ENCODE measurements around the gene TTC34. TPM values are rescaled to one million over a fixed set of nuclear protein-coding genes. Genes with fewer than 3 reads are reported as not detected.

TTC34 gene
- total RNA-seq, 1 experiment from 2014 or later = 0.61 TPM

- ChIA-PET POLR2A (no interaction called here), CTCF (interaction anchor here (0.6 to 0.9 kb wide), 2 partner anchors 39 to 1003 kb away, joined by 3 to 4 read pairs; no protein-coding TSS in a partner anchor)
- ATAC-seq (no peak), DNase-seq (ENCODE audit: low spot score) (no peak)
- TF ChIP-seq, protein P1, sequence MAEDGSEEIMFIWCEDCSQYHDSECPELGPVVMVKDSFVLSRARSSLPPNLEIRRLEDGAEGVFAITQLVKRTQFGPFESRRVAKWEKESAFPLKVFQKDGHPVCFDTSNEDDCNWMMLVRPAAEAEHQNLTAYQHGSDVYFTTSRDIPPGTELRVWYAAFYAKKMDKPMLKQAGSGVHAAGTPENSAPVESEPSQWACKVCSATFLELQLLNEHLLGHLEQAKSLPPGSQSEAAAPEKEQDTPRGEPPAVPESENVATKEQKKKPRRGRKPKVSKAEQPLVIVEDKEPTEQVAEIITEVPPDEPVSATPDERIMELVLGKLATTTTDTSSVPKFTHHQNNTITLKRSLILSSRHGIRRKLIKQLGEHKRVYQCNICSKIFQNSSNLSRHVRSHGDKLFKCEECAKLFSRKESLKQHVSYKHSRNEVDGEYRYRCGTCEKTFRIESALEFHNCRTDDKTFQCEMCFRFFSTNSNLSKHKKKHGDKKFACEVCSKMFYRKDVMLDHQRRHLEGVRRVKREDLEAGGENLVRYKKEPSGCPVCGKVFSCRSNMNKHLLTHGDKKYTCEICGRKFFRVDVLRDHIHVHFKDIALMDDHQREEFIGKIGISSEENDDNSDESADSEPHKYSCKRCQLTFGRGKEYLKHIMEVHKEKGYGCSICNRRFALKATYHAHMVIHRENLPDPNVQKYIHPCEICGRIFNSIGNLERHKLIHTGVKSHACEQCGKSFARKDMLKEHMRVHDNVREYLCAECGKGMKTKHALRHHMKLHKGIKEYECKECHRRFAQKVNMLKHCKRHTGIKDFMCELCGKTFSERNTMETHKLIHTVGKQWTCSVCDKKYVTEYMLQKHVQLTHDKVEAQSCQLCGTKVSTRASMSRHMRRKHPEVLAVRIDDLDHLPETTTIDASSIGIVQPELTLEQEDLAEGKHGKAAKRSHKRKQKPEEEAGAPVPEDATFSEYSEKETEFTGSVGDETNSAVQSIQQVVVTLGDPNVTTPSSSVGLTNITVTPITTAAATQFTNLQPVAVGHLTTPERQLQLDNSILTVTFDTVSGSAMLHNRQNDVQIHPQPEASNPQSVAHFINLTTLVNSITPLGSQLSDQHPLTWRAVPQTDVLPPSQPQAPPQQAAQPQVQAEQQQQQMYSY (CRISPR knock-in tag; IDR thresholded peaks at IDR 0.05) = no peak
- no peak for TF ChIP-seq ZNF396 (CRISPR knock-in tag; IDR thresholded peaks at IDR 0.05; ENCODE audit: borderline replicate concordance)
- TF ChIP-seq SMAD3 (CRISPR knock-in tag; IDR thresholded peaks at IDR 0.05; ENCODE audit: borderline replicate concordance) = no peak
- no peak for TF ChIP-seq NFE2L1 (CRISPR knock-in tag; IDR thresholded peaks at IDR 0.05)
- no peak for TF ChIP-seq NFATC4 (CRISPR knock-in tag; IDR thresholded peaks at IDR 0.05)
- no peak for TF ChIP-seq ZNF425 (CRISPR knock-in tag; conservative IDR thresholded peaks at IDR 0.05)
- TF ChIP-seq TCF7 (CRISPR knock-in tag; IDR thresholded peaks at IDR 0.05; ENCODE audit: low read depth) = no peak
- TF ChIP-seq, protein P2, sequence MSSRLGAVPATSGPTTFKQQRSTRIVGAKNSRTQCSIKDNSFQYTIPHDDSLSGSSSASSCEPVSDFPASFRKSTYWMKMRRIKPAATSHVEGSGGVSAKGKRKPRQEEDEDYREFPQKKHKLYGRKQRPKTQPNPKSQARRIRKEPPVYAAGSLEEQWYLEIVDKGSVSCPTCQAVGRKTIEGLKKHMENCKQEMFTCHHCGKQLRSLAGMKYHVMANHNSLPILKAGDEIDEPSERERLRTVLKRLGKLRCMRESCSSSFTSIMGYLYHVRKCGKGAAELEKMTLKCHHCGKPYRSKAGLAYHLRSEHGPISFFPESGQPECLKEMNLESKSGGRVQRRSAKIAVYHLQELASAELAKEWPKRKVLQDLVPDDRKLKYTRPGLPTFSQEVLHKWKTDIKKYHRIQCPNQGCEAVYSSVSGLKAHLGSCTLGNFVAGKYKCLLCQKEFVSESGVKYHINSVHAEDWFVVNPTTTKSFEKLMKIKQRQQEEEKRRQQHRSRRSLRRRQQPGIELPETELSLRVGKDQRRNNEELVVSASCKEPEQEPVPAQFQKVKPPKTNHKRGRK (CRISPR knock-in tag; IDR thresholded peaks at IDR 0.05; ENCODE audit: borderline replicate concordance) = no peak
- TF ChIP-seq HMGA2 (CRISPR knock-in tag; IDR thresholded peaks at IDR 0.05) = no peak
- no peak for TF ChIP-seq ZNF423 (CRISPR knock-in tag; IDR thresholded peaks at IDR 0.05)
- TF ChIP-seq CREM (CRISPR knock-in tag; IDR thresholded peaks at IDR 0.05) = no peak
- TF ChIP-seq SP1 (CRISPR knock-in tag; conservative IDR thresholded peaks at IDR 0.05) = no peak
- TF ChIP-seq TEAD4 (CRISPR knock-in tag; IDR thresholded peaks at IDR 0.05) = no peak
- no peak for TF ChIP-seq JUN (CRISPR knock-in tag; IDR thresholded peaks at IDR 0.05)
- no peak for TF ChIP-seq E2F4 (CRISPR knock-in tag; IDR thresholded peaks at IDR 0.05; ENCODE audit: borderline replicate concordance, low read depth)
- TF ChIP-seq ATF2 (CRISPR knock-in tag; IDR thresholded peaks at IDR 0.05; ENCODE audit: borderline replicate concordance, low read depth) = no peak
- no peak for TF ChIP-seq ESRRA (CRISPR knock-in tag; IDR thresholded peaks at IDR 0.05; ENCODE audit: borderline replicate concordance)
- TF ChIP-seq NFYB (CRISPR knock-in tag; conservative IDR thresholded peaks at IDR 0.05; ENCODE audit: low read depth) = no peak
- TF ChIP-seq, protein P3, sequence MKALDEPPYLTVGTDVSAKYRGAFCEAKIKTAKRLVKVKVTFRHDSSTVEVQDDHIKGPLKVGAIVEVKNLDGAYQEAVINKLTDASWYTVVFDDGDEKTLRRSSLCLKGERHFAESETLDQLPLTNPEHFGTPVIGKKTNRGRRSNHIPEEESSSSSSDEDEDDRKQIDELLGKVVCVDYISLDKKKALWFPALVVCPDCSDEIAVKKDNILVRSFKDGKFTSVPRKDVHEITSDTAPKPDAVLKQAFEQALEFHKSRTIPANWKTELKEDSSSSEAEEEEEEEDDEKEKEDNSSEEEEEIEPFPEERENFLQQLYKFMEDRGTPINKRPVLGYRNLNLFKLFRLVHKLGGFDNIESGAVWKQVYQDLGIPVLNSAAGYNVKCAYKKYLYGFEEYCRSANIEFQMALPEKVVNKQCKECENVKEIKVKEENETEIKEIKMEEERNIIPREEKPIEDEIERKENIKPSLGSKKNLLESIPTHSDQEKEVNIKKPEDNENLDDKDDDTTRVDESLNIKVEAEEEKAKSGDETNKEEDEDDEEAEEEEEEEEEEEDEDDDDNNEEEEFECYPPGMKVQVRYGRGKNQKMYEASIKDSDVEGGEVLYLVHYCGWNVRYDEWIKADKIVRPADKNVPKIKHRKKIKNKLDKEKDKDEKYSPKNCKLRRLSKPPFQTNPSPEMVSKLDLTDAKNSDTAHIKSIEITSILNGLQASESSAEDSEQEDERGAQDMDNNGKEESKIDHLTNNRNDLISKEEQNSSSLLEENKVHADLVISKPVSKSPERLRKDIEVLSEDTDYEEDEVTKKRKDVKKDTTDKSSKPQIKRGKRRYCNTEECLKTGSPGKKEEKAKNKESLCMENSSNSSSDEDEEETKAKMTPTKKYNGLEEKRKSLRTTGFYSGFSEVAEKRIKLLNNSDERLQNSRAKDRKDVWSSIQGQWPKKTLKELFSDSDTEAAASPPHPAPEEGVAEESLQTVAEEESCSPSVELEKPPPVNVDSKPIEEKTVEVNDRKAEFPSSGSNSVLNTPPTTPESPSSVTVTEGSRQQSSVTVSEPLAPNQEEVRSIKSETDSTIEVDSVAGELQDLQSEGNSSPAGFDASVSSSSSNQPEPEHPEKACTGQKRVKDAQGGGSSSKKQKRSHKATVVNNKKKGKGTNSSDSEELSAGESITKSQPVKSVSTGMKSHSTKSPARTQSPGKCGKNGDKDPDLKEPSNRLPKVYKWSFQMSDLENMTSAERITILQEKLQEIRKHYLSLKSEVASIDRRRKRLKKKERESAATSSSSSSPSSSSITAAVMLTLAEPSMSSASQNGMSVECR (CRISPR knock-in tag; IDR thresholded peaks at IDR 0.05; ENCODE audit: borderline replicate concordance) = no peak
- Mint-ChIP-seq H3K27me3 (ENCODE audit: low read depth) (peaks cover 6% of the 10 kb centered on the region), H3K36me3 (peaks cover 15% of the 10 kb centered on the region), H3K4me1 (peaks cover 19% of the 10 kb centered on the region), H3K9me3 (peaks cover 12% of the 10 kb centered on the region), H3K27ac (no peak overlapping the region), H3K4me3 (peak overlapping the region; percentile 77)
These were observed 213.5 kb downstream of the TTC34 start for GRCh38 chr1:2587860-2588571.
